ENCODE measurements around the gene LILRB3.
"Not testable (repeated sequence)": the region's sequence is repeated elsewhere in the genome, so short reads cannot be mapped to it uniquely, and the experiment has no call there.

Gene LILRB3

DNA sequence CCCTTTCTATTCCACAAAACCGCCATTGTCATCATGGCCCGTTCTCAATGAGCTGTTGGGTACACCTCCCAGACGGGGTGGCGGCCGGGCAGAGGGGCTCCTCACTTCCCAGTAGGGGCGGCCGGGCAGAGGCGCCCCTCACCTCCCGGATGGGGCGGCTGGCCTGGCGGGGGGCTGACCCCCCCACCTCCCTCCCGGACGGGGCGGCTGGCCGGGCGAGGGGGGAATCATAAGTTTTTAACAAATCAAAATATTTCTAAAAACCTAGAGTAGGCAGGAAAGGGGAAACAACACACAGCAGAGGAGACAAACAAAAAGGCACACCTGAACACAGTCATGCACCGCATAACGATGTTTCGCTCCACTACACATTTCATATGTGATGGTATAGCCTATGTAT is 8.1 kb downstream of the LILRB3 start:
- not testable (repeated sequence) for H3K27ac ChIP-seq; DNase-seq (ENCODE audit: low read depth, low spot score)

DNA sequence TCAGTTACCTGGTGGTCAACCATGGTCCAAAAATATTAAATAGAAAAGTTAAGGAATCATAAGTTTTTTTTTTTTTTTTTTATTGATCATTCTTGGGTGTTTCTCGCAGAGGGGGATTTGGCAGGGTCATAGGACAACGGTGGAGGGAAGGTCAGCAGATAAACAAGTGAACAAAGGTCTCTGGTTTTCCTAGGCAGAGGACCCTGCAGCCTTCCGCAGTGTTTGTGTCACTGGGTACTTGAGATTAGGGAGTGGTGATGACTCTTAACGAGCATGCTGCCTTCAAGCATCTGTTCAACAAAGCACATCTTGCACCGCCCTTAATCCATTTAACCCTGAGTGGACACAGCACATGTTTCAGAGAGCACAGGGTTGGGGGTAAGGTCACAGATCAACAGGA is 8.6 kb downstream of the LILRB3 start:
- not testable (repeated sequence) for DNase-seq (ENCODE audit: low read depth, low spot score); H3K27ac ChIP-seq

DNA sequence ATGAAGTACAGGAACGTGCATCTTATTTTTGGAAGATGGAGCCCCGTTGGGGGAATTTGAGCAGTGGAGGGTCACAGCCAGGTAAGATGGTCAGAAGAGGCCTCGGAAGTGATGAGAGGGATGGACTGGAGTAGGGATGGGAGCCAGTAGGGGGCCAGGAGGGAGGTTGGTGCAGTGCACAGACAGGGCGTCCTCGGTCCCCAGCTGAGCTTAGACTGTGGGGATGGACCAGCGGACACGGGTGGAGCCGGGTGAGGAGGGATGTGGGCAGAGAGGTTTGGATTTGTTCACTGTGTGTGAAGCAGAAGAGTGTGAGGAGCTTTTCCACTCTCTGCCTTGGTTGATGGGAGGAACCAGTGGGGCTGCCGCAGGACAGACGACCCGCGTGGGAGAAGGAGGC is 11.6 kb downstream of the LILRB3 start:
- DNase-seq (ENCODE audit: low read depth, low spot score) = no peak
- no peak overlapping the region for H3K27ac ChIP-seq

DNA sequence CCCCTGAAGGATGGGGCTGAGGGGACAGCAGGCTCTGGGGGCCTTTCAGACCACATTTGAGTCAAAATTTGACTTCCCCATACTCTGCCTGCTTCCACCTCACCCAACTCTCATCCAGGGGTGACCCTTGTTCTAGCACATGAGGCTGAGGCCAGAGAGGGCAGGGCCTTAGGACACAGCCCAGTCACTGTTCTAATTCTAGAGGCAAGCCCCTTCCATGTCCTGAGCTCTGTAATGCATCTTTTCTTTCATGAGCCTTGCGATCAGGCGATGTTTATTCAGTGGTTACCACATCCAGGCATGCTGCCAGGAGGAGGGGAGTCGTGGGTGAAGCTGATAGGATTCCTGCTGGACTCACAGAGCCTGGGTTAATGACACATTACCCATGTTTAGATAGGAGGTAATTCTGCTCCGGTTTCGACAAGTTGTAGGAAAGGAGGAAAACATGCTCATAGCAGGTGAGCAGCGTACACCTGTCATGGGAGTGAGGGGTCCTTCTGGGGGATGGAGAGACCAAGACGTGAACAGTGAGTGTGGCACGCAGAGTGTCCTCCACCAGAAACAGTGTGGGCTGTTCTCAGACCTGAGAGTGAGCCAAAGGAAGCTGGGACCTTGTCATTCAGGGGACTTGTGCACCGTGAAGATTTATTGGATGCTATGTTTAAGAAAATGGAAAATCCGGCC is 12.9 kb downstream of the LILRB3 start:
- peak; percentile 92 for DNase-seq (ENCODE audit: low read depth, low spot score)

DNA sequence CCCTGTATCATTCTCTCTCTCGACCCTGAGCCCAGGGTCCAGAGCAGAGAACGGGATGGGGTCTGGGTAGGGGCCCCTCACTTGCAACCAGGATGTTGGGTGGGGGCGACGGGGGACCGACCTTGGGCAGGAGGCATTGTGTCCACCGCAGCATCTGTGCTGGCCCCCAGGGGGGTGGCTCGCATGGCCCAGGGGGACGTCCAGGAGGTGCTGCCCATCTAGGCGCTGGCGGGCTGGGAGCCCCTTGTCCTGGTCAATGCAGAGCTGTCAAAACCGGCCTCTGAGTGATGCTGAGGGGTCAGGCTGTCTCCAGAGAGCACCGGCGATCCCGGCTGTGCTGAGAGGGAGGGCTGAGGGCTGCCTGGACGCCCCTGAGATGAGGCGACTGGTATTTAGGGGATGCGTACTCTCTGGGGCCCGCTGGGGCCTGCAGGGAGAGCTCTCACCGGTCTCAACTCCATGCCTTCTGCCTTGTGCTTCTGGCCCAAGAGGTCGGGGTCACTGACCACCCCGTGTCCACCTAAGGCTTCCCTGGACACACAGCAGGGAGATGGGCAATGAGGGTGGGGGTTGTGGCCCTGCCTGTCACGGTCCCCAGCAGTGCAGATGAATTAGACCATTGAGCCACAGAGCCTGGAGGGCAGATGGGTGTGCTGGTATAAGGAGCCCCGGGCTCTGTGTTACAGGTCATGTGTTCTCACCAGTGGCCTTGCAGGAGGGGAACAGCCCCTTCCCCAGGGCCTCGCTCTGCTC is 13.6 kb downstream of the LILRB3 start:
- DNase-seq (ENCODE audit: low read depth, low spot score) = no peak
- H3K27ac ChIP-seq = peak overlapping the region; percentile 64

More for the DNA sequence above, 12.9 kb downstream of the LILRB3 start:
- H3K27ac ChIP-seq = peak overlapping the region; percentile 64

DNA sequence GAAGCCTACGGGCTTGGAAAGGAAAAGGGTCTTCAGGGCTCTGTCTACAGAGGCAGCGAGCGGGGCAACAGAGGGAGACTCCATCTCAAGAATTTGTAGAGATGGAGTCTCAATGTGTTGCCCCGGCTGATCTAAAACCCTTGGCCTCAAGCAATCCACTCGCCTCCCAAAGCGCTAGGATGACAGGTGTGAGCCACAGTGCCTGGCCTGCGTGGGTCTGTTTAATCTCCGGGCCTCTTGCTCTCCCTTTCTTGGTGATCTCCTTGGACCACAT is 14.1 kb downstream of the LILRB3 start:
- no peak for DNase-seq (ENCODE audit: low read depth, low spot score)
- peak overlapping the region; percentile 64 for H3K27ac ChIP-seq

DNA sequence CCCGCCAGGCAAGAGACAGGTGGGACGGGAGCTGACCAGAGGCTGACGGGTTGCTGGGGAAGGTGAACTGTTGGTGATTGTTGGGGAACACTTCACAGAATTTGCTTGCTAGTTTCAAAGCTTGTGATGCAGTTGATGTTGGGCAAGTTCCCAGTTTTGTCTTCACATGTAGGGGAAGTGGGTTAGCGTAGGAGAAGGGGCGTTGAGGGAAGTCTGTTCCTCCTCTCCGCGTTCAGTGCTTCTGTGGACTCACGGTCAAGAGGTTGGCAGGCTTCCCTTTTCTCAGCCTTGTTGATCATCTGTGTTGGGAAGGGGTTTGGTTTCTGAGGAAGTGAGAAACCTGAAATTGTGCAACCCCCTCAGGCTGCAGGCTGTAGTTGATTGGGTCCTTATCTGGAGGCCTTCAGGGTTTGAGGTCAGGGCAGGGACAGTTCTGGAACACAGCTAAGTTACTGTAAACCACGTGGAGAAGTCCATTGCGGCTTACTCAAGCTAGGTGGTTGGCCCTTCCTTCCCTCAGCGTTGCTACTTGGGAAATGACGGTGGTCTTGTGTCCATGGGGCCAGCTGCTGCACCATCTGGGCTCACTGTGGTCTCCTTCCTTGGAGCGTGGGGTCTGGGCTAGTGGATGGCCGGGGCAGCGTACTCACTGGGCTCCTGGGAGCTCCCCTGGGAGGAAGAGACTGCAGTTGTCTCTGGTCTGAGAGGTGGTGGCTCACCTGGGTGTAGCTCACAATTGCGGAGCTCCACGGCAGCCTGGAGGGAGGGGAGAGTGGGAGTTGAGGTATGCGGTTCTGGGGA is 14.6 kb downstream of the LILRB3 start:
- H3K27ac ChIP-seq = peak overlapping the region; percentile 64
- no peak for DNase-seq (ENCODE audit: low read depth, low spot score)

DNA sequence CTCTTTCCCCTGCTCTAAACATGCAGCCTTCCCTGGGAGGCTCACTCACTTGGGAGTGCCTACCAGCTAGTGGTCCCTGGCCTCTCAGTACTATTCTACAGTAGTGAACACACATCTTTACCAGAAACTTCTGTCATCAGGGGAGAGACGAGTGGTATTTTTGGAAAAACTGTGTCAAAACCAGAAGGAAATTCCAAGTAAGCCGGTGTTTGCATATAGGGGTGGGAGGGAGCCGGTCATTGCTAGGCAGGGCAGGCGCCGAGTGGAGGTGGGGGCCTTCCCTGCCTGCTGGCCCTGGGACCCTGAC is 15.2 kb downstream of the LILRB3 start:
- H3K27ac ChIP-seq = peak overlapping the region; percentile 64
- no peak for DNase-seq (ENCODE audit: low read depth, low spot score)

DNA sequence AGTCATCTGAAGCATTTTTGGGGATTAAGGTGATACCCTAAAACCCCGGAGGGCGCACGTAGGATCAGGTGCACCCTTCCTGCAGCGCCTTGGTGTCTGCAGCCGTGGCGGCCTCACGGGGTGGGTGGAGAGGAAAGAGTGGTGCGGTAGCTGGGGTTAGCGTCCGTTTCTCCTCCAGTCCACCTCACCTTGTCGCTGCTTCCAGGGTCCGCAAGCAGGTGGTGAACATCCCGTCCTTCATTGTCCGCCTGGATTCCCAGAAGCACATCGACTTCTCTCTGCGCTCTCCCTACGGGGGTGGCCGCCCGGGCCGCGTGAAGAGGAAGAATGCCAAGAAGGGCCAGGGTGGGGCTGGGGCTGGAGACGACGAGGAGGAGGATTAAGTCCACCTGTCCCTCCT is 15.6 kb downstream of the LILRB3 start:
- not testable (repeated sequence) for DNase-seq (ENCODE audit: low read depth, low spot score); H3K27ac ChIP-seq

DNA sequence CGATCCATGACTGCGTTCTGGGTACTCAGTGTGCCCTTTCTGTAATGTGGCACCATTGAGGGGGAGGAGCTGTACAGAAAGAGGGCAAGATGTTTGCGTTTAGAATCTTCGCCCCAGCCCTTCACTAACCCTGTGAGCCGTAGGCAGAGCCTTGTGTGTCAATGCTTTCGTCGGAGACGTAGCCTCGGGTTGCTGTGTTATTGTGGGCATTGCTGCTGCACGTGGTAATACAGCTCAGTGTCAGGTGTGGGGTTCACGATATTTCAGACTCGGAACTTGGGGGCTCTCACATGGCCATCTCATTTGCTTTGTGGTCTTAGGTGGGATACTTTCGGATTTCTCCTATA is 16.0 kb downstream of the LILRB3 start:
- DNase-seq (ENCODE audit: low read depth, low spot score) = no peak
- H3K27ac ChIP-seq = no peak overlapping the region

DNA sequence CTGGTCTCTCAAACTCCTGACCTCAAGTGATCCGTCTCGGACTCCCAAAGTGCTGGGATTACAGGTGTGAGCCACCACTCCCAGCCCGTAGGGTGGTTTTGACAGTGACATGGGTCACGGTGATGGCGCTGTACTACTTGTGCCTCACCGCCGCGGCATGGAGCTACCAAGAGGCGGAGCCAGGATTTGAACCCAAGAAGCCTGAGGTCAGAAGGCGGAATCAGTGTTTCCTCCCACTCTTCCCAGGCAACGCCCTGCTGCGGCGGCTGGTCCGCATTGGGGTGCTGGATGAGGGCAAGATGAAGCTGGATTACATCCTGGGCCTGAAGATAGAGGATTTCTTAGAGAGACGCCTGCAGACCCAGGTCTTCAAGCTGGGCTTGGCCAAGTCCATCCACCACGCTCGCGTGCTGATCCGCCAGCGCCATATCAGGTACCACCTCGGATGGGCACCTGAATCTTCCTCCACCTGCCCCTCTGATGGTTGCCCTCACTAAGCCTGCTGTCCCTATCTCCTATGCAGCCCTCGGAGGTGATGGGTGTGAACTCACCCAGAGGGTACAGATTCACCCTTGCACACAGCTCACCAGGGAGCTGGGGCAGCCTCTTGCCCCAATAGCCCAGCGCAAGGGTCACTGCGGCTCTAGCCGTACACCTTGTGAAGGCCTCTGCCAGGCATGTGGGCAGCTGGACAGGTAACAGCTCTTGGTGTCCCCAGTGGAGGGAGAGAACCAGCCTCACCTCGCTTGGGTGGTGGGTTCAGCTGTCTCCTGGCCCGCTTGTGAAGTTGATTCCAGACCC is 16.6 kb downstream of the LILRB3 start:
- no peak overlapping the region for H3K27ac ChIP-seq
- DNase-seq (ENCODE audit: low read depth, low spot score) = no peak

DNA sequence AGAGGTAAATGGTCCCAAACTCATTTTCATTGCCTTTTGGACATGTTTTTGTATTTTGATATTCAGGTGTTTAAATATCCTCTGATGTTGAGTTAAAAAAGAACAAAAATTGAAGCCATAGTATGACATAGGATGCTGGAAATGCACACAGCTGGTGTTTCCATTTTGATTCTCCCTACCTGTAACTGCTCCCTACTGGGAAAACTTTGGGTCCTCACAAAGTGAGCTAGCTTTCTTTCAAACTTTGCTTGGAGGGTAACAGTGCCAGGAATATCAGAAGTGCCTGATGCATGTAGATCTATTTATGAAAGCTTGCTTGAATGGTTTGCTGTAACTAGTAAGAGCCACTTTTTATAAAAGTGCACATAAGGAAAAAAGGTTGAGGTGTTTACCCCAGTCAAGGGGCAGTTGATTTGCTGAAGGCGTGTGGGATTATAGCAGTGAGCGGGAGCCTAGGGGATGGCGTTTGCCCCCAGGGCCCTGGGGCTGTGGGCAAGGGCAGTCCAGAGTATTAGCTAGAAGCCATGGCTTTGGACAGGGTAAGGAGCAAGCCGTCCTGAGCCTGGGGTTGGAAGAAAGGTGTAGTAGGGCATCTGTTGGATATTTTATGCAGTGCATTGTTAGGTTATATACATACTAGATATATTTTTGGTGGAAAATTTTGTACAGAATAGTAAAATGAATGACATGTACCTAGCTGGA is 17.9 kb downstream of the LILRB3 start:
- DNase-seq (ENCODE audit: low read depth, low spot score) = no peak
- peak overlapping the region; percentile 87 for H3K27ac ChIP-seq

DNA sequence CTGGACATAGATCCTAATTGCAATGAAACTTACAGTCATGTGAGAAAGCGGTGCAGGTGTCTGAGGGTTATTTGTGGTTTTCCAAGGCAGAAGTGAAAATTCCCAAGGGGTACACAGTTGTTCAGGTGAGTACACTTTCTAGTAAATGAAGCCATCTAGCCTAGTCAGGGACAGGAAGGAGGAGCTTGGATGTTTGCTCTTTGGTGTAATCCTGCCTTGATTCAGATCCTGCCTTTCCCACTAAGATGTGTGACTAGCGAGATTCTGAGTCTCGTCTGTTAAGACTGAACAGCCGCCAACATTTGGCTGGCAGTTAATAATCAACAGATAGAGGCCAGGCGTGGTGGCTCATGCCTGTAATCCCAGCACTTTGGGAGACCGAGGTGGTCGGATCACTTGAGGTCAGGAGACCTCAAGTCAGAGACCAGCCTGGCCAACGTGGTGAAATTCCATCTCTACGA is 19.6 kb downstream of the LILRB3 start:
- no peak for DNase-seq (ENCODE audit: low read depth, low spot score)
- H3K27ac ChIP-seq = peak overlapping the region; percentile 87

DNA sequence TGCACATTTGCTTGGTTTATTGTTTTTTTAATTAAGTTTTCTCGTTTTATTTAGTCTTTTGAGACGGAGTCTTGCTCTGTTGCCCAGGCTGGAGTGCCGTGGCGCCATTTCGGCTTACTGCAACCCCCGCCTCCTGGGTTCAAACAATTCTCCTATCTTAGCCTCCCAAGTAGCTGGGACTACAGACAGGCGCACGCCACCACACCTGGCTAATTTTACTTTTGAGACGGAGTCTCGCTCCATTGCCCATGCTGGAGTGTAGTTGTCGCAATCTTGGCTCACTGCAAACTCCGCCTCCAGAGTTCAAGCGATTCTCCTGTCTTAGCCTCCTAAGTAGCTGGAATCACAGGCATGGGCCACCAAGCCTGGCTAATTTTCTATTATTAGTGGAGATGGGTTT is 20.8 kb downstream of the LILRB3 start:
- peak overlapping the region; percentile 87 for H3K27ac ChIP-seq
- DNase-seq (ENCODE audit: low read depth, low spot score) = no peak

DNA sequence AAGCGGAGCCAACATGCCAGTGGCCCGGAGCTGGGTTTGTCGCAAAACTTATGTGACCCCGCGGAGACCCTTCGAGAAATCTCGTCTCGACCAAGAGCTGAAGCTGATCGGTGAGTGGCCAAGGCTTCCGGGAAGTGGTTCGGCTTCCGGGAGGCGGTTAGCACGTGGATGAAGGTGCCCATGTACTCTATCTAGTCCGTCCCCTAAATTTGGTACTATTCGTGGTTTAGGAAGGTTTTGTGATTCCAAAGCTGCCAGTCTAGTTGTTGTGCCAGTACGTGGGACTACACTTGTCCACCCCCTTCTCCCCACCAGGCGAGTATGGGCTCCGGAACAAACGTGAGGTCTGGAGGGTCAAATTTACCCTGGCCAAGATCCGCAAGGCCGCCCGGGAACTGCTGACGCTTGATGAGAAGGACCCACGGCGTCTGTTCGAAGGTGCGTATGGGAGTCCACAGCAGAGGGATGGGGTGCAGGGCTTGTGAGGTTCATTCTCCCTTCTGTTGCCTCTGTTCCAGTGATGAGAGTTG is 21.6 kb downstream of the LILRB3 start:
- peak overlapping the region; percentile 87 for H3K27ac ChIP-seq
- no peak for DNase-seq (ENCODE audit: low read depth, low spot score)

DNA sequence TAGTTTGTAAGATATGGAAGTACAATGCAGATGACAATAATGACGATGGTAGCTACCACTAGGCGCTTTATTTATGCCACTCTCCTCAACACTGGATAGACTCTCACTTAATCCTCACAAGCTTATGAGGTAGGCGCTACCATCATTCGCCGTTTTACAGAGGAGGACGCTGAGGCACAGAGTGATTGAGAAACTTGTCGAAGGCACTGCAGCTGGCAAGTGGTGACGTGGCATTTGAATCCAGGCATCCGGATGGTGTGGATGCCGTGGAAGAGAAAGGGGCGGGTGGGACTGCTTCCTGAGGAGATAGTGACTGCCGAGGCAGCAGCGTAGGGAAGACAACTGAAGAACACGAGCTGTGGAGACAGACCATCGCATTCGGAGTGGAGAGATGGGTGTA is 23.4 kb downstream of the LILRB3 start:
- no peak overlapping the region for H3K27ac ChIP-seq
- no peak for DNase-seq (ENCODE audit: low read depth, low spot score)

DNA sequence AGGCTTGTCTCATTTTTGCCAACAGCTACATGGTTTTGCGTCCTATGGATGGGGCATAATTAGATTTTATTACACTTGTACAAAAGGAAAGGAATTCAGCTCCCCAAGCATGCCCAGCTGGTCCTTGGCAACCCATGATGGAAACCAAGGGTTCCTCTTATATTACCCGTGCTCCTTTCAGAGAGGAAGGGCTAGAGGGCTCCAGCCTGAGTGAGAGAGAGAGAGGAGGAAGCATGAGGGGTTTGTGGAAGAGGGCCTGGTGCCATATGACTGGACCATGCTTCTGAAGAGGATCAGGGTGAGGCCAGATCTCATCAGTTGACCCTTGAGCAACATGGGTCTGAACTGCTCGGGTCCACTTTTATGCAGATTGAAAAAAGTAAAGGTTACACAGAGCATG is 25.7 kb downstream of the LILRB3 start:
- DNase-seq (ENCODE audit: low read depth, low spot score) = no peak
- peak overlapping the region; percentile 57 for H3K27ac ChIP-seq

DNA sequence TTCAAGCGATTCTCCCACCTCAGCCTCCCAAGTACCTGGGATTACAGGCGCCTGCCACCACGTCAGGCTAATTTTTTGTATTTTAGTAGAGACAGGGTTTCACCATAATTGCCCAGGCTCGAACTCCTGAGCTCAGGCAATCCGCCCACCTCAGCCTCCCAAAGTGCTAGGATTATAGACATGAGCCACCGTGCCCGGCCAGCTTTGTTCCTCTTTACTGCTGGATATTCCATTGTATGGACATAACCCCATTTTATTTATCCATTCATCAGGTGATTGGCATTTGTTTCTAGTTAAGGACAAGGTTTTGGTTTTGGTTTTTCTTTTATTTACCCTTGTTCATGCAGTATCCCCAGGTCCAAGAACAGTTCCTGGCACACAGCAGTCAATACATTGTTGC is 26.3 kb downstream of the LILRB3 start:
- H3K27ac ChIP-seq = peak overlapping the region; percentile 57
- no peak for DNase-seq (ENCODE audit: low read depth, low spot score)

DNA sequence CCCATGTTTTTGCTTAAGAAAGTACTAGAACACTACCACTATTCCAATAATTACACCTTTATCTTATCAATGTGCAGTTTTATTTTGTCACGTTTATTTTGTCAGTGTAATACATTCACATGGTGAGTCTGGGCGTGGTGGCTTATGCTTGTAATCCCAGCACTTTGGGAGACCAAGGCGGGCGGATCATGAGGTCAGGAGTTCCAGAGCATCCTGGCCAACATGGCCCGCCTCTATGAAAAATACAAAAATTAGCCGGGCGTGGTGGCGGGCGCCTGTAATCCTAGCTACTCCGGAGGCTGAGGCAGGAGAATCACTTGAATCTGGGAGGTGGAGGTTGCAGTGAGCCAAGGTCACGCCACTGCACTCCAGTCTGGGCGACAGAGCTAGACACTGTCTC is 28.3 kb downstream of the LILRB3 start:
- H3K27ac ChIP-seq; DNase-seq (ENCODE audit: low read depth, low spot score): not testable (repeated sequence)

DNA sequence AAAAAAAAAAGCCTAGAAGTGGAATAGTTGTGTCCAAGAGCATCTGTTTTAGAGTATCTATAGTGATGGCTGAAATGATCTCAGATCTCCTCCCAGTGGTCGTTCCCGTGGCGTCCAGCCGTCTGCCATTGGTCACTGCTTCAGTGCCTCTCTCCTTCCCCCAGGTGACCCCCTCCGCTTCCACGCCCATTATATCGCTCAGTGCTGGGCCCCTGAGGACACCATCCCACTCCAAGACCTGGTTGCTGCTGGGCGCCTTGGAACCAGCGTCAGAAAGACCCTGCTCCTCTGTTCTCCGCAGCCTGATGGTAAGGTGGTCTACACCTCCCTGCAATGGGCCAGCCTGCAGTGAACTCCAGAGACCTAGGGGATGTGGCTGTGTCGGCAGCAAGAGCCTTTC is 29.8 kb downstream of the LILRB3 start:
- no peak for DNase-seq (ENCODE audit: low read depth, low spot score)
- H3K27ac ChIP-seq = no peak overlapping the region
